GM10847 (cell line): ENCODE data around the gene SMNDC1.

Experiments
- POLR2A ChIP-seq: IDR thresholded peaks from 2 replicates; pipeline ENCODE4 v1.6.1; 2011; ENCODE audit not compliant: insufficient read length; ENCODE audit errors: extremely low read depth

The SMNDC1 gene

DNA sequence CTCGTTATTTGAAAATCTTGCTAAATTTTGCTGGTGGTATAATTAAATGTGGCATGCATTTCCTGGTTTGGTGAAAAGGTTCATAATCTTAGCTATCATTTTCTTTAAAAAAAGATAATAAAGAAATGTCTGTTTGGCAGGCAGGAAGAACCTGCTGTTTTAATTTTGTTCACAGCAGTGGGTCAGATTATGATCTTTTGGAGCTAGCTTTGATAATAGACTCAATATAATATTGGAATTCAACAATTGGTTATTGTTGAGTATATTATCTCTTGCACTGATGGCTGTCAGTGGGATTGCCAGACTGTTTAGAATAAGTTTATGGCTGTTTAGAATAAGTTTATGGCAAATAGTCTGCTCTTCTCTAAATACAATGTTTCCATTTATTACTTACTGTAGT lies 62.2 kb downstream of the SMNDC1 start:
- TF ChIP-seq POLR2A, result no peak

DNA sequence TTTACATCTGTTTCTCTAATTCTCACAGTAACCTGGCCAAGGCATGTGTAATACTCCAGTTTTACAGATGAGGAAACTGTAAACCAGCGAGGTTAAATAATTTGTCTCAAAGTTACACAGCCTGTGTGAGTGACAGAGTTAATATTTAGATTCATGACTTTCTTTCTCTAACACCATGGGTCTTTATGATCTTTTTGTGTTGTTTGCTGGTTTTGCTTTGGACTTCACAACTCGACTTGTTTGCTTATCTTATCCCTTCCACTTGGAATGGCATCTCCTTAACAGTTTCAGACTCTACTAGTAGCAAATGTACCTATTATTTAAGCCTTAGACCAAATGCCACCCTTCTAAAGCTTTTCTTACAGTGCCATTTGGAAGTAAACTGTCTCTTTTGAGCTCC lies 62.9 kb downstream of the SMNDC1 start:
- no peak for TF ChIP-seq POLR2A

DNA sequence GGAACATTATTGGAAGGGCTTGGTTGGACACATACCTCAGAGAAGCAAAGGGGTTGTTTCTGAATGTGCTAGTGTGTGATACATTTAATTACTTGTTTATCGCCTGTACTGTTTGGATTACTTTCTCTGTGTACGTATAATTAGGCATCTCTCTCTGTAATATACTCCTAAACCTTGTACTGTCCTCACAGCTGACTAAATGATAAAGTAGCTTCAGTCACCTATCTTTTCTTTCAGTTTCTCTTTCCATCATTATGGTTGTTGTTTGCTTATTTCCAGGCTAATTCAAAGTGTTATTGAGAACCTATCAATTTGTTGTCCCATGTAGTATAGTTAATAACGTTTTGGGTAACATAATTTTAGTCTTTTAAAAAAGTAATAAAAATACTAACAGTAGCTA lies 63.3 kb downstream of the SMNDC1 start:
- TF ChIP-seq POLR2A, result no peak
